NCI-H2081 treated with DMSO at 0.1 percent for 48 hours (cell line): ENCODE data around the gene EOLA2.
"Not testable (repeated sequence)": the region's sequence is repeated elsewhere in the genome, so short reads cannot be mapped to it uniquely, and the experiment has no call there.

ENCODE experiments used
- DNase-seq: peaks from one replicate; lab custom pipeline; 2025; lab: John Stamatoyannopoulos, UW

EOLA2 gene

GRCh38 chrX:149932970-149933369 lies 5.3 kb downstream of the EOLA2 start:
- not testable (repeated sequence) for DNase-seq

GRCh38 chrX:149932150-149932549 lies 6.1 kb downstream of the EOLA2 start:
- not testable (repeated sequence) for DNase-seq

GRCh38 chrX:149931355-149931754 lies 6.9 kb downstream of the EOLA2 start:
- DNase-seq: not testable (repeated sequence)

GRCh38 chrX:149929400-149929799 lies 8.9 kb downstream of the EOLA2 start, which contains the start of gene HSFX4:
Gene HSFX4, plus strand, starts transcription at chrX:149929573. Its CDS starts 72 bp downstream, at chrX:149929645.
- DNase-seq: not testable (repeated sequence)

- DNase-seq: not testable (repeated sequence)
These were observed 9.7 kb downstream of the EOLA2 start for GRCh38 chrX:149928635-149929034.

GRCh38 chrX:149927964-149928258 lies 10.4 kb downstream of the EOLA2 start:
- not testable (repeated sequence) for DNase-seq

- DNase-seq: not testable (repeated sequence)
These were observed 10.9 kb downstream of the EOLA2 start for GRCh38 chrX:149927245-149927963.

GRCh38 chrX:149924434-149924833 lies 13.9 kb downstream of the EOLA2 start:
- DNase-seq: not testable (repeated sequence)

GRCh38 chrX:149923836-149924235 lies 14.5 kb downstream of the EOLA2 start:
- not testable (repeated sequence) for DNase-seq

- no peak for DNase-seq
These were observed 21.4 kb downstream of the EOLA2 start for GRCh38 chrX:149916745-149917392.

- DNase-seq: no peak
These were observed 28.1 kb downstream of the EOLA2 start for GRCh38 chrX:149910178-149910695.

GRCh38 chrX:149909324-149910177 lies 28.7 kb downstream of the EOLA2 start:
- DNase-seq: no peak

- DNase-seq: no peak
These were observed 29.6 kb downstream of the EOLA2 start for GRCh38 chrX:149908727-149909126.

GRCh38 chrX:149908308-149908707 lies 30.0 kb downstream of the EOLA2 start:
- DNase-seq: no peak

GRCh38 chrX:149903889-149904748 lies 34.2 kb downstream of the EOLA2 start:
- no peak for DNase-seq

GRCh38 chrX:149898554-149898953 lies 39.7 kb downstream of the EOLA2 start:
- no peak for DNase-seq

- DNase-seq: not testable (repeated sequence)
These were observed 47.5 kb downstream of the EOLA2 start for GRCh38 chrX:149890828-149891227.
